Measurements from ENCODE around the gene ADH1C.
"Not testable (repeated sequence)": the region's sequence is repeated elsewhere in the genome, so short reads cannot be mapped to it uniquely, and the experiment has no call there.

Gene ADH1C

GRCh38 chr4:99361899-99362275, 9.3 kb upstream of the ADH1C start:
- H3K36me3 Mint-ChIP-seq (ENCODE audit: low read depth), result no peaks in the 10 kb centered on the region
- peaks cover 44% of the 10 kb centered on the region for H3K9me3 Mint-ChIP-seq
- no peaks in the 10 kb centered on the region for H3K4me1 Mint-ChIP-seq
- H3K4me3 Mint-ChIP-seq, result no peak overlapping the region
- TF ChIP-seq CTCF (IDR thresholded peaks at IDR 0.05), result no peak
- H3K27me3 Mint-ChIP-seq (ENCODE audit: low read depth, poor library complexity), result peaks cover 5% of the 10 kb centered on the region
- no peak overlapping the region for H3K27ac Mint-ChIP-seq
- no peak for DNase-seq

- no peak for DNase-seq
- Mint-ChIP-seq H3K4me3 (no peak overlapping the region), H3K27me3 (ENCODE audit: low read depth, poor library complexity) (peaks cover 5% of the 10 kb centered on the region), H3K9me3 (peaks cover 44% of the 10 kb centered on the region), H3K4me1 (no peaks in the 10 kb centered on the region), H3K27ac (no peak overlapping the region), H3K36me3 (ENCODE audit: low read depth) (no peaks in the 10 kb centered on the region)
- TF ChIP-seq CTCF (IDR thresholded peaks at IDR 0.05), result no peak
Observed at GRCh38 chr4:99361268-99361898, 8.8 kb upstream of the ADH1C start.

- H3K4me3 Mint-ChIP-seq, result no peak overlapping the region
Observed at GRCh38 chr4:99359480-99360204, 7.1 kb upstream of the ADH1C start.

GRCh38 chr4:99357948-99358347, 5.4 kb upstream of the ADH1C start:
- no peak overlapping the region for H3K4me3 Mint-ChIP-seq
- DNase-seq, result no peak
- H3K9me3 Mint-ChIP-seq, result peaks cover 44% of the 10 kb centered on the region
- TF ChIP-seq CTCF (IDR thresholded peaks at IDR 0.05), result no peak
- peaks cover 2% of the 10 kb centered on the region for H3K4me1 Mint-ChIP-seq
- no peak overlapping the region for H3K27ac Mint-ChIP-seq
- H3K36me3 Mint-ChIP-seq (ENCODE audit: low read depth), result no peaks in the 10 kb centered on the region
- H3K27me3 Mint-ChIP-seq (ENCODE audit: low read depth, poor library complexity), result peaks cover under 1% of the 10 kb centered on the region

More at GRCh38 chr4:99359480-99360204, 7.1 kb upstream of the ADH1C start:
- no peak overlapping the region for H3K27ac Mint-ChIP-seq
- no peaks in the 10 kb centered on the region for H3K36me3 Mint-ChIP-seq (ENCODE audit: low read depth)
- peaks cover 5% of the 10 kb centered on the region for H3K27me3 Mint-ChIP-seq (ENCODE audit: low read depth, poor library complexity)
- H3K9me3 Mint-ChIP-seq, result peaks cover 45% of the 10 kb centered on the region
- no peak for DNase-seq
- H3K4me1 Mint-ChIP-seq, result no peaks in the 10 kb centered on the region
- no peak for TF ChIP-seq CTCF (IDR thresholded peaks at IDR 0.05)

GRCh38 chr4:99356992-99357391, 4.4 kb upstream of the ADH1C start:
- Mint-ChIP-seq H3K4me3 (no peak overlapping the region), H3K4me1 (peaks cover 6% of the 10 kb centered on the region), H3K27me3 (ENCODE audit: low read depth, poor library complexity) (no peaks in the 10 kb centered on the region), H3K36me3 (ENCODE audit: low read depth) (no peaks in the 10 kb centered on the region), H3K9me3 (peaks cover 44% of the 10 kb centered on the region), H3K27ac (no peak overlapping the region)
- no peak for DNase-seq
- TF ChIP-seq CTCF (IDR thresholded peaks at IDR 0.05), result no peak

GRCh38 chr4:99356149-99356548, 3.6 kb upstream of the ADH1C start:
- H3K36me3 Mint-ChIP-seq (ENCODE audit: low read depth); DNase-seq; H3K27me3 Mint-ChIP-seq (ENCODE audit: low read depth, poor library complexity); H3K4me3 Mint-ChIP-seq; H3K27ac Mint-ChIP-seq; H3K4me1 Mint-ChIP-seq: not testable (repeated sequence)
- peaks cover 44% of the 10 kb centered on the region for H3K9me3 Mint-ChIP-seq

Measured in nephron progenitor cell (in vitro differentiated cells).